22Rv1 (cell line): ENCODE data around the gene TMEM163.

ENCODE experiments used
- CTCF ChIP-seq: fragments of 450-650 bp; IDR thresholded peaks from 2 replicates; pipeline ENCODE4 v1.5.1; 2017; ENCODE audit warnings: mild to moderate bottlenecking
- ZFX ChIP-seq: fragments of 450-650 bp; IDR thresholded peaks from 2 replicates; pipeline ENCODE4 v1.6.1; 2017; ENCODE audit warnings: antibody characterized with exemption, borderline replicate concordance

- TF ChIP-seq CTCF (no peak), ZFX (no peak)
These were observed 250.0 kb downstream of the TMEM163 start for GRCh38 chr2:134468776-134469175.
